NCI-H510A (cell line): ENCODE measurements around the gene CCDC122.

ENCODE experiments used
- DNase-seq: peaks from one replicate; lab custom pipeline; 2025; lab: John Stamatoyannopoulos, UW

The CCDC122 gene

GRCh38 chr13:43800828-43801227, 78.7 kb downstream of the CCDC122 start:
- no peak for DNase-seq

GRCh38 chr13:43799191-43799590, 80.3 kb downstream of the CCDC122 start:
- DNase-seq = no peak

- DNase-seq = no peak
Measured at GRCh38 chr13:43797869-43798268, 81.7 kb downstream of the CCDC122 start.

GRCh38 chr13:43797159-43797558, 82.4 kb downstream of the CCDC122 start:
- DNase-seq = no peak

GRCh38 chr13:43794416-43794815, 85.1 kb downstream of the CCDC122 start:
- no peak for DNase-seq

GRCh38 chr13:43792076-43792881, 87.3 kb downstream of the CCDC122 start:
- DNase-seq = no peak

- DNase-seq = no peak
Measured at GRCh38 chr13:43787997-43788396, 91.5 kb downstream of the CCDC122 start.

- DNase-seq = no peak
Measured at GRCh38 chr13:43787518-43787891, 92.0 kb downstream of the CCDC122 start.

GRCh38 chr13:43786766-43787517, 92.6 kb downstream of the CCDC122 start, which contains the start of gene ENOX1:
TSS of gene ENOX1 (minus strand) at chr13:43786972.
- no peak for DNase-seq

- DNase-seq = no peak
Measured at GRCh38 chr13:43786472-43786765, 93.1 kb downstream of the CCDC122 start.
